Neuronal stem cell (in vitro differentiated cells): Measurements from ENCODE around the gene SOAT2.

Source experiments
- DNase-seq: peaks from one replicate; pipeline ENCODE4 v3.0.0-alpha.2; 2013; ENCODE audit warnings: low spot score
- H2AFZ ChIP-seq: one replicate; pipeline ENCODE4 v1.6.1; 2013; ENCODE audit warnings: mild to moderate bottlenecking, low read length, inconsistent platforms
- H2AK5ac ChIP-seq: 2 replicates; pipeline ENCODE4 v1.6.1; 2013; ENCODE audit warnings: low read depth, mild to moderate bottlenecking, inconsistent platforms, low read length, moderate library complexity, mixed read lengths
- H2BK120ac ChIP-seq: 2 replicates; pipeline ENCODE4 v1.6.1; 2013; ENCODE audit warnings: low read depth, mild to moderate bottlenecking, inconsistent platforms, low read length, moderate library complexity, mixed read lengths
- H2BK12ac ChIP-seq: one replicate; pipeline ENCODE4 v1.6.1; 2013; ENCODE audit warnings: low read length, inconsistent platforms
- H2BK15ac ChIP-seq: 2 replicates; pipeline ENCODE4 v1.6.1; 2013; ENCODE audit warnings: mild to moderate bottlenecking, low read length, inconsistent platforms, mixed read lengths
- H2BK5ac ChIP-seq: one replicate; pipeline ENCODE4 v1.6.1; 2013; ENCODE audit warnings: inconsistent platforms, mild to moderate bottlenecking, low read length, moderate library complexity
- H3K14ac ChIP-seq: one replicate; pipeline ENCODE4 v1.6.1; 2013; ENCODE audit warnings: low read length, inconsistent platforms
- H3K18ac ChIP-seq: 2 replicates; pipeline ENCODE4 v1.6.1; 2013; ENCODE audit warnings: low read length, inconsistent platforms
- H3K23ac ChIP-seq: 2 replicates; pipeline ENCODE4 v1.6.1; 2013; ENCODE audit warnings: low read depth, mild to moderate bottlenecking, mixed read lengths, low read length, inconsistent platforms; ENCODE audit not compliant: poor library complexity
- H3K27ac ChIP-seq: replicated peaks from 3 replicates; pipeline ENCODE4 v1.5.1; 2013; ENCODE audit warnings: low read length, inconsistent platforms
- H3K27me3 ChIP-seq, 3 experiments: 2 replicates each; pipeline ENCODE4 v1.6.1; 2013; ENCODE audit warnings: low read length in 3 of 3, mild to moderate bottlenecking in 2 of 3, inconsistent platforms in 1 of 3, low read depth in 1 of 3, mixed read lengths in 1 of 3, moderate library complexity in 1 of 3; ENCODE audit not compliant: control insufficient read depth in 3 of 3, insufficient read depth in 3 of 3
- H3K36me3 ChIP-seq, 2 donors: replicated peaks in 1 of 2; 2 replicates each; pipeline ENCODE4 v1.6.1; 2013; ENCODE audit warnings: low read length in 2 of 2; ENCODE audit not compliant: control insufficient read depth in 2 of 2, insufficient read depth in 2 of 2
- H3K4ac ChIP-seq: 2 replicates; pipeline ENCODE4 v1.6.1; 2013; ENCODE audit warnings: inconsistent platforms, mild to moderate bottlenecking, low read length, moderate library complexity
- H3K4me1 ChIP-seq, 2 donors: 1 replicate in 1 of 2; 2 replicates in 1 of 2; pipeline ENCODE4 v1.6.1; 2013; ENCODE audit warnings: low read length in 2 of 2, low read depth in 1 of 2; ENCODE audit not compliant: control insufficient read depth in 2 of 2, insufficient read depth in 1 of 2
- H3K4me2 ChIP-seq: one replicate; pipeline ENCODE4 v1.6.1; 2013; ENCODE audit warnings: mild to moderate bottlenecking, low read length, inconsistent platforms; ENCODE audit not compliant: insufficient read depth, poor library complexity, severe bottlenecking
- H3K4me3 ChIP-seq, 2 donors: 2 replicates each; pipeline ENCODE4 v1.5.1; 2013; ENCODE audit warnings: low read length in 2 of 2, mild to moderate bottlenecking in 2 of 2, inconsistent platforms in 1 of 2, moderate library complexity in 1 of 2
- H3K79me1 ChIP-seq: one replicate; pipeline ENCODE4 v1.6.1; 2013; ENCODE audit warnings: low read depth, mild to moderate bottlenecking, inconsistent platforms, low read length, moderate library complexity
- H3K9ac ChIP-seq: one replicate; pipeline ENCODE4 v1.6.1; 2013; ENCODE audit warnings: mild to moderate bottlenecking, low read depth, low read length, inconsistent platforms; ENCODE audit not compliant: poor library complexity
- H3K9me3 ChIP-seq, 2 donors: replicated peaks in 1 of 2; 2 replicates each; pipeline versions ENCODE3 to v1.6.1; 2013; ENCODE audit warnings: low read length in 2 of 2, mild to moderate bottlenecking in 2 of 2, inconsistent platforms in 1 of 2, low read depth in 1 of 2, mixed read lengths in 1 of 2, moderate library complexity in 1 of 2; ENCODE audit not compliant: control insufficient read depth in 2 of 2, insufficient read depth in 1 of 2
- H4K8ac ChIP-seq: one replicate; pipeline ENCODE4 v1.6.1; 2013; ENCODE audit warnings: low read depth, mild to moderate bottlenecking, inconsistent platforms, low read length, moderate library complexity
- H4K91ac ChIP-seq: one replicate; pipeline ENCODE4 v1.6.1; 2013; ENCODE audit warnings: low read length, low read depth, mild to moderate bottlenecking, inconsistent platforms; ENCODE audit not compliant: poor library complexity
- WGBS, 2 donors: extraction: QIAGEN DNeasy Blood & Tissue Kit; methylation state at CpG; one replicate each; pipeline ENCODE4 v1.1.7; 2013; ENCODE audit warnings: missing lambda C conversion rate in 2 of 2, mixed read lengths in 1 of 2; ENCODE audit not compliant: insufficient read length in 2 of 2, insufficient replicate concordance in 1 of 2; ENCODE audit errors: extremely low coverage in 2 of 2; 5-methylcytosine and 5-hydroxymethylcytosine counted together

The SOAT2 gene

DNA sequence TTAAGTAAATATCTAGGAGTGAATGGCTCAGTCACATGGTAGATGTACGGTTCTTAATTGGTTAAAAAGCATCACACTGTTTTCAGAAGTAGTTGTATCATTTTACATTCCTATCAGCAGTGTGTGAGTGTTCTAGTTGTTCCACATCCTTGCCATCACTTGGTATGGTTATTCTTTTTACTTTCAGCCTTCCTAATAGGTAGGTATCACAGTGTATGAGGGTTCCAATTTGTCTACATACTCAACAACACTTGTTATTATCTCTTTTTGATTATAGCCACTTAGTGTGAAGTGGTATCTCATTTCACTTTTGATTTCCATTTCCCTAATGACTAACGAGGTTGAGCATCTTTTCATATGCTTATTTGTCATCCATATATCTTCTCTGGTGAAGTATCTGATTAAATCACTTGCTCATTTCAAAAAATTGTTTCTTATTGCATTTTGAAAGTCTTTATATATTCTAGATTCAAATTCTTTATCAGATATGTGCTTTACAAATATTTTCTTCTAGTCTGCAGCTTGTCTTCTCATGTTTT is 20.6 kb upstream of the SOAT2 start:
- Histone ChIP-seq H3K36me3 (no peaks in the 10 kb centered on the region), H3K23ac (no peak overlapping the region), H2BK12ac (no peak overlapping the region), H2AK5ac (no peak overlapping the region), H2BK5ac (no peak overlapping the region), H2BK120ac (no peak overlapping the region), H3K14ac (no peak overlapping the region), H2AFZ (no peak overlapping the region), H3K9ac (no peak overlapping the region), H3K18ac (no peak overlapping the region), H3K4ac (no peak overlapping the region), H2BK15ac (no peak overlapping the region), H4K91ac (no peak overlapping the region), H3K9me3 (peaks cover 0 to 1% of the 10 kb centered on the region in 2 donors), H3K27me3 (peaks cover 0 to 5% (median under 1%) of the 10 kb centered on the region in 3 experiments), H3K27ac (no peak overlapping the region), H3K4me3 (no peak overlapping the region), H3K4me1 (peaks cover 5 to 6% of the 10 kb centered on the region in 2 donors), H3K79me1 (no peaks in the 10 kb centered on the region), H3K4me2 (no peak overlapping the region), H4K8ac (no peak overlapping the region)
- no CpG with 5 or more reads among the region's 2 CpGs for WGBS, 2 donors
- no peak for DNase-seq

DNA sequence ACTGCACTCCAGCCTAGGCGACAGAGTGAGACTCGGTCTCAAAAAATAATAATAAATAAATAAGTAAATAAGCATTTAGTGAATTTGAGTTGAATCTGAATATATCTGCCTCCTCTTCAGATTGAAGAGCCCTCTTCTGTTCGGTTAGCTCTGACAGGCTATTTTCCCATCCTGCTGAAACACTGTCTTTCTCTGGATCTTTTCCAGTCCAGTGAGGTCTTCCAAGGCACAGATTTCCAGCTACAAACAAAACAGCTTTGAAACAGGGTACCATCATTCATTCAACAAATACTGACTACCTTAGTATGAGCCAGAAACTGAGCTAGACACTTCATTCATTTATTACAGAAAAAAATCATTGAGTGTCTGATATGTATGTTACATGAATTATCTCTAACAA is 16.9 kb upstream of the SOAT2 start:
- no peak overlapping the region for H3K4me3 ChIP-seq
- no peak overlapping the region for H4K8ac ChIP-seq
- DNase-seq, result no peak
- no peak overlapping the region for H3K18ac ChIP-seq
- no peaks in the 10 kb centered on the region for H3K9me3 ChIP-seq
- no peak overlapping the region for H4K91ac ChIP-seq
- WGBS, 2 donors, result no CpG with 5 or more reads among the region's 3 CpGs
- H3K4ac ChIP-seq, result no peak overlapping the region
- H3K27ac ChIP-seq, result no peak overlapping the region
- no peaks in the 10 kb centered on the region for H3K79me1 ChIP-seq
- H2BK15ac ChIP-seq, result no peak overlapping the region
- no peak overlapping the region for H3K9ac ChIP-seq
- no peak overlapping the region for H2AK5ac ChIP-seq
- H2BK12ac ChIP-seq, result no peak overlapping the region
- peaks cover 0 to 18% (median 0%) of the 10 kb centered on the region in 3 experiments for H3K27me3 ChIP-seq
- no peak overlapping the region for H3K14ac ChIP-seq
- no peak overlapping the region for H2AFZ ChIP-seq
- H3K23ac ChIP-seq, result no peak overlapping the region
- no peak overlapping the region for H3K4me2 ChIP-seq
- H2BK5ac ChIP-seq, result no peak overlapping the region
- no peaks in the 10 kb centered on the region for H3K36me3 ChIP-seq
- no peak overlapping the region for H2BK120ac ChIP-seq
- no peaks in the 10 kb centered on the region for H3K4me1 ChIP-seq

DNA sequence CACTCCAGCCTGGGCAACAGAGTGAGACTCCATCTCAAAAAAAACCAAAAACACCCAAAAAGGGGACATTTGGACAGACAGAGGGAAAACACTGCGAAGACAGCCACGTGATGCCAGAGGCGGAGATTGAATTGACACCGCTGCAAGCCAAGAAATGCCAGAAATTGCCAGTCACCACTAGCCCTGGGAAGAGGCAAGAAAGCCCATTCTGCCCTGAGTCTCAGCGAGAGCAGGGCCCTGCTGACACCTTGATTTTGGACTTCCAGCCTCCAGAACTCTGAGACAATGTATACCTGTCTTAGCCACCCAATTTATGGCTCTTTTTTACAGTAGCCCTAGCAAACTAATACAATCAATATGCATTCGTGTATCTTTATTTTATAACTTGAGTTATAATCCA is 13.2 kb upstream of the SOAT2 start:
- no peak overlapping the region for H2BK12ac ChIP-seq
- no peak overlapping the region for H3K4me2 ChIP-seq
- no peak overlapping the region for H3K9ac ChIP-seq
- no peaks in the 10 kb centered on the region for H3K4me1 ChIP-seq
- H3K4me3 ChIP-seq, result no peak overlapping the region
- H3K18ac ChIP-seq, result no peak overlapping the region
- H3K14ac ChIP-seq, result no peak overlapping the region
- H4K8ac ChIP-seq, result no peak overlapping the region
- no peak overlapping the region for H2BK15ac ChIP-seq
- no peaks in the 10 kb centered on the region for H3K36me3 ChIP-seq
- H3K9me3 ChIP-seq, result no peaks in the 10 kb centered on the region
- no peak overlapping the region for H2AK5ac ChIP-seq
- H2BK5ac ChIP-seq, result no peak overlapping the region
- H4K91ac ChIP-seq, result no peak overlapping the region
- H3K4ac ChIP-seq, result no peak overlapping the region
- peaks cover 0 to 50% (median 0%) of the 10 kb centered on the region in 3 experiments for H3K27me3 ChIP-seq
- DNase-seq, result no peak
- no peak overlapping the region for H2BK120ac ChIP-seq
- no CpG with 5 or more reads among the region's 6 CpGs for WGBS, 2 donors
- no peak overlapping the region for H3K27ac ChIP-seq
- no peak overlapping the region for H2AFZ ChIP-seq
- H3K79me1 ChIP-seq, result no peaks in the 10 kb centered on the region
- H3K23ac ChIP-seq, result no peak overlapping the region

DNA sequence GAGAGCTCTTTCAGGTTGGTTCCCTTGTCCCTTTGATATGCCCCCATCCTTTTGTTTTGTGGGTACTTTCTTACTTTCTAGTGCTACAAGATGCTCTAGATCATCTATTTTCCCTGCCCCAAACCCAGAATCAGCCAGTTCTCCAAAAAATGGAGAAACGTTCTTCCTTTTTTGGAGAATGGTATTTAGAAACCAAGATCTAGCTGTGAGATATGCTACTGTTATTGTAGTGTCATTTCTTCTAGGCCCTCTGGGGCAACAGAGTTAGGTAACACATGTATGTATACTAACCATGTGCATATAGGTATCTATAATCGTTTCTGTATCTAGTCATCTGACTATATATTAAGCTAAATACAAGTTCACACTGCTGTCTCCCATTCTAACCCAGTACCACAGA is 12.7 kb upstream of the SOAT2 start:
- Histone ChIP-seq H3K4ac (no peak overlapping the region), H3K9ac (no peak overlapping the region), H2BK15ac (no peak overlapping the region), H2AFZ (no peak overlapping the region), H3K79me1 (no peaks in the 10 kb centered on the region), H3K27me3 (peaks cover 0 to 52% (median 0%) of the 10 kb centered on the region in 3 experiments), H4K8ac (no peak overlapping the region), H3K18ac (no peak overlapping the region), H3K9me3 (no peaks in the 10 kb centered on the region), H3K4me3 (no peak overlapping the region), H2BK120ac (no peak overlapping the region), H2BK12ac (no peak overlapping the region), H2BK5ac (no peak overlapping the region), H3K36me3 (no peaks in the 10 kb centered on the region), H4K91ac (no peak overlapping the region), H3K4me2 (no peak overlapping the region), H3K14ac (no peak overlapping the region), H3K23ac (no peak overlapping the region), H3K27ac (no peak overlapping the region), H2AK5ac (no peak overlapping the region), H3K4me1 (no peaks in the 10 kb centered on the region)
- no peak for DNase-seq
- no CpG with 5 or more reads among the region's 2 CpGs for WGBS, 2 donors
